ENCODE data around the gene ERV3-1. TPM values are rescaled to one million over a fixed set of nuclear protein-coding genes. Genes with fewer than 3 reads are reported as not detected.
A peak's percentile ranks its signal among the peaks of the same experiment; 100 is the strongest.

The ERV3-1 gene
- total and polyA plus RNA-seq, 9 of the 15 experiments (the other 6 are each of a cell fraction or from before 2014, with no cell fraction given) = 10.2 to 30.0 (median 22.0) TPM

DNA sequence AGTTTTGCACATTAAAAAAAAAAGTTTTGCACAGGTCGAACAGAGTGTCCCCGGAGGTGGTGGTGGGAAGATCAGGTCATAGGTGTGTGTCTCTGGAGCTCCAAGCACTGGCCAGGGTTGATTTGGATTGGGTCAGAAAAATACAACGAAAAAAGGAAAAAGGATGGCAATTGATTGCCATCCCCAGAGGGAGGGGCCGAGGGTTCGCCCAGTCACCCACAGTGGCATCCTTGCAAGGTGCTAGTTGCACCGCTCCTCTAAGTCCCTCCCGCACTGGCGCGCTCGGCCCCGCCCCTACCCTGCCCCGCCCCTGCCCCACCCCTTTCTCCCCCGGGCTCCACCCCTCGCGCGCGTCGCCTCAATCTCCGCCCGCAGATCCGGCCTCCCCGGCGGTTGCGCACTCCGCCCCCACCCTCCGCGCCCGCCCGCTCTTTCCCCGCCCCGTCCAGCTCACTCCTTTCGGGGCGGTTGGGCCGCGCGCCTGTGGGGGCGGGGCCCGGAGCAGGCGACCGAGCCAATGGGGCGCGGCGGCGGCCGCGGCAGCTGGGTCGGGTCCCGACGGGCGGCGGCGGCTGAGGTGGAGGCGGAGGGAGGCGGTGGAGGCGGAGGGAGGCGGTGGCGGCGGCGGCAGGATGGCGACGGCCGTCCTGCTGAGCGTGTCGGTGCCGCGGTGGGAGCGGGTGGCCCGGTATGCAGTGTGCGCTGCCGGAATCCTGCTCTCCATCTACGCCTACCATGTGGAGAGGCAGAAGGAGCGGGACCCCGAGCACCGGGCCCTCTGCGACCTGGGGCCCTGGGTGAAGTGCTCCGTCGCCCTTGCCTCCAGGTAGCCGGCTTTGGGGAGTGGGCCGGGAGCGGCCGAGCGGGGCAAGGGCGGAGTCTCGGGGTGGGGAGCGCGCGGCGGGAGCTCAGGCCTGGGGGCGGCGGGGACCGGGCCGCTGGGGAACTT lies 31.5 kb upstream of the ERV3-1 start (continued):
- TF ChIP-seq, protein P1, sequence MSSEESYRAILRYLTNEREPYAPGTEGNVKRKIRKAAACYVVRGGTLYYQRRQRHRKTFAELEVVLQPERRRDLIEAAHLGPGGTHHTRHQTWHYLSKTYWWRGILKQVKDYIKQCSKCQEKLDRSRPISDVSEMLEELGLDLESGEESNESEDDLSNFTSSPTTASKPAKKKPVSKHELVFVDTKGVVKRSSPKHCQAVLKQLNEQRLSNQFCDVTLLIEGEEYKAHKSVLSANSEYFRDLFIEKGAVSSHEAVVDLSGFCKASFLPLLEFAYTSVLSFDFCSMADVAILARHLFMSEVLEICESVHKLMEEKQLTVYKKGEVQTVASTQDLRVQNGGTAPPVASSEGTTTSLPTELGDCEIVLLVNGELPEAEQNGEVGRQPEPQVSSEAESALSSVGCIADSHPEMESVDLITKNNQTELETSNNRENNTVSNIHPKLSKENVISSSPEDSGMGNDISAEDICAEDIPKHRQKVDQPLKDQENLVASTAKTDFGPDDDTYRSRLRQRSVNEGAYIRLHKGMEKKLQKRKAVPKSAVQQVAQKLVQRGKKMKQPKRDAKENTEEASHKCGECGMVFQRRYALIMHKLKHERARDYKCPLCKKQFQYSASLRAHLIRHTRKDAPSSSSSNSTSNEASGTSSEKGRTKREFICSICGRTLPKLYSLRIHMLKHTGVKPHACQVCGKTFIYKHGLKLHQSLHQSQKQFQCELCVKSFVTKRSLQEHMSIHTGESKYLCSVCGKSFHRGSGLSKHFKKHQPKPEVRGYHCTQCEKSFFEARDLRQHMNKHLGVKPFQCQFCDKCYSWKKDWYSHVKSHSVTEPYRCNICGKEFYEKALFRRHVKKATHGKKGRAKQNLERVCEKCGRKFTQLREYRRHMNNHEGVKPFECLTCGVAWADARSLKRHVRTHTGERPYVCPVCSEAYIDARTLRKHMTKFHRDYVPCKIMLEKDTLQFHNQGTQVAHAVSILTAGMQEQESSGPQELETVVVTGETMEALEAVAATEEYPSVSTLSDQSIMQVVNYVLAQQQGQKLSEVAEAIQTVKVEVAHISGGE (CRISPR knock-in tag; IDR thresholded peaks at IDR 0.05) = no peak
- TF ChIP-seq ZNF146 (CRISPR knock-in tag; IDR thresholded peaks at IDR 0.05; ENCODE audit: unreplicated experiment) = no peak
- no peak for TF ChIP-seq NCOA6 (IDR thresholded peaks at IDR 0.05)
- no peak for TF ChIP-seq ZNF695 (CRISPR knock-in tag; IDR thresholded peaks at IDR 0.05)
- 0 out of 2 replicates have a peak, but pooled peaks have one; percentile 33 for TF ChIP-seq POLR2H (tag; IDR thresholded peaks at IDR 0.05; ENCODE audit: low read depth)
- TF ChIP-seq NONO (IDR thresholded peaks at IDR 0.05; ENCODE audit: low read depth in 2 of 2, low read length in 1 of 2) = 0 out of 4 replicates have a peak, but pooled peaks of 1 of the 2 experiments have one; percentile 27
- TF ChIP-seq SUPT5H (IDR thresholded peaks at IDR 0.05) = peak; percentile 70
- TF ChIP-seq MECOM (CRISPR knock-in tag; IDR thresholded peaks at IDR 0.05) = no peak
- peak; percentile 88 for TF ChIP-seq POLR2G (IDR thresholded peaks at IDR 0.05; ENCODE audit: low read depth, low read length)
- no peak for TF ChIP-seq MEF2A (IDR thresholded peaks at IDR 0.05; ENCODE audit: control insufficient read depth, low read depth, low read length)
- no peak for TF ChIP-seq XRCC5 (IDR thresholded peaks at IDR 0.05; ENCODE audit: low read depth, low read length)
- TF ChIP-seq JUNB (CRISPR knock-in tag; conservative IDR thresholded peaks at IDR 0.05) = no peak
- TF ChIP-seq ZBTB8A (IDR thresholded peaks at IDR 0.05; ENCODE audit: partially characterized antibody) = no peak
- TF ChIP-seq, protein P2, sequence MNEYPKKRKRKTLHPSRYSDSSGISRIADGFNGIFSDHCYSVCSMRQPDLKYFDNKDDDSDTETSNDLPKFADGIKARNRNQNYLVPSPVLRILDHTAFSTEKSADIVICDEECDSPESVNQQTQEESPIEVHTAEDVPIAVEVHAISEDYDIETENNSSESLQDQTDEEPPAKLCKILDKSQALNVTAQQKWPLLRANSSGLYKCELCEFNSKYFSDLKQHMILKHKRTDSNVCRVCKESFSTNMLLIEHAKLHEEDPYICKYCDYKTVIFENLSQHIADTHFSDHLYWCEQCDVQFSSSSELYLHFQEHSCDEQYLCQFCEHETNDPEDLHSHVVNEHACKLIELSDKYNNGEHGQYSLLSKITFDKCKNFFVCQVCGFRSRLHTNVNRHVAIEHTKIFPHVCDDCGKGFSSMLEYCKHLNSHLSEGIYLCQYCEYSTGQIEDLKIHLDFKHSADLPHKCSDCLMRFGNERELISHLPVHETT (CRISPR knock-in tag; conservative IDR thresholded peaks at IDR 0.05 in 1 of 2, IDR thresholded peaks at IDR 0.05 in 1 of 2) = peak in 1 of 2 experiments; percentile 91; a peak in 2 of 4 replicates
- peak; percentile 54 for TF ChIP-seq TBP (optimal IDR thresholded peaks at IDR 0.05; ENCODE audit: low read depth, low read length)
- no peak for TF ChIP-seq ZNF311 (CRISPR knock-in tag; IDR thresholded peaks at IDR 0.05)
- TF ChIP-seq RBM25 (IDR thresholded peaks at IDR 0.05; ENCODE audit: low read depth, low read length, severe bottlenecking) = no peak
- no peak for TF ChIP-seq SPI1 (IDR thresholded peaks at IDR 0.05; ENCODE audit: borderline replicate concordance, low read depth, low read length)
- TF ChIP-seq, protein P3, sequence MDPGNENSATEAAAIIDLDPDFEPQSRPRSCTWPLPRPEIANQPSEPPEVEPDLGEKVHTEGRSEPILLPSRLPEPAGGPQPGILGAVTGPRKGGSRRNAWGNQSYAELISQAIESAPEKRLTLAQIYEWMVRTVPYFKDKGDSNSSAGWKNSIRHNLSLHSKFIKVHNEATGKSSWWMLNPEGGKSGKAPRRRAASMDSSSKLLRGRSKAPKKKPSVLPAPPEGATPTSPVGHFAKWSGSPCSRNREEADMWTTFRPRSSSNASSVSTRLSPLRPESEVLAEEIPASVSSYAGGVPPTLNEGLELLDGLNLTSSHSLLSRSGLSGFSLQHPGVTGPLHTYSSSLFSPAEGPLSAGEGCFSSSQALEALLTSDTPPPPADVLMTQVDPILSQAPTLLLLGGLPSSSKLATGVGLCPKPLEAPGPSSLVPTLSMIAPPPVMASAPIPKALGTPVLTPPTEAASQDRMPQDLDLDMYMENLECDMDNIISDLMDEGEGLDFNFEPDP (CRISPR knock-in tag; IDR thresholded peaks at IDR 0.05) = no peak
- peak; percentile 23; the same call in 1 of the 2 replicates for TF ChIP-seq EP400 (IDR thresholded peaks at IDR 0.05)

All from K562 (cell line).